Liver (tissue), 3 donors: ENCODE measurements around the gene ECD.

Source experiments
- RAD21 ChIP-seq, 2 donors: IDR thresholded peaks; 2 replicates each; pipeline ENCODE4 v1.6.1; 2016; ENCODE audit warnings: antibody characterized with exemption in 2 of 2, mild to moderate bottlenecking in 2 of 2
- TF ChIP-seq, protein P1 (sequence below): IDR thresholded peaks from 2 replicates; pipeline ENCODE4 v1.6.1; 2016; ENCODE audit warnings: antibody characterized with exemption
- TF ChIP-seq, protein P2 (sequence below): fragments of 150-350 bp; IDR thresholded peaks from 2 replicates; pipeline ENCODE4 v1.5.1; 2017; ENCODE audit warnings: improper control_type of control experiment, low read depth, low read length; ENCODE audit not compliant: missing input control
- donor health status: healthy.
- donor health status: healthy.

- TF ChIP-seq, protein P1, sequence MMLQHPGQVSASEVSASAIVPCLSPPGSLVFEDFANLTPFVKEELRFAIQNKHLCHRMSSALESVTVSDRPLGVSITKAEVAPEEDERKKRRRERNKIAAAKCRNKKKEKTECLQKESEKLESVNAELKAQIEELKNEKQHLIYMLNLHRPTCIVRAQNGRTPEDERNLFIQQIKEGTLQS = no peak
- TF ChIP-seq RAD21 (IDR thresholded peaks at IDR 0.05) = no peak
- TF ChIP-seq, protein P2, sequence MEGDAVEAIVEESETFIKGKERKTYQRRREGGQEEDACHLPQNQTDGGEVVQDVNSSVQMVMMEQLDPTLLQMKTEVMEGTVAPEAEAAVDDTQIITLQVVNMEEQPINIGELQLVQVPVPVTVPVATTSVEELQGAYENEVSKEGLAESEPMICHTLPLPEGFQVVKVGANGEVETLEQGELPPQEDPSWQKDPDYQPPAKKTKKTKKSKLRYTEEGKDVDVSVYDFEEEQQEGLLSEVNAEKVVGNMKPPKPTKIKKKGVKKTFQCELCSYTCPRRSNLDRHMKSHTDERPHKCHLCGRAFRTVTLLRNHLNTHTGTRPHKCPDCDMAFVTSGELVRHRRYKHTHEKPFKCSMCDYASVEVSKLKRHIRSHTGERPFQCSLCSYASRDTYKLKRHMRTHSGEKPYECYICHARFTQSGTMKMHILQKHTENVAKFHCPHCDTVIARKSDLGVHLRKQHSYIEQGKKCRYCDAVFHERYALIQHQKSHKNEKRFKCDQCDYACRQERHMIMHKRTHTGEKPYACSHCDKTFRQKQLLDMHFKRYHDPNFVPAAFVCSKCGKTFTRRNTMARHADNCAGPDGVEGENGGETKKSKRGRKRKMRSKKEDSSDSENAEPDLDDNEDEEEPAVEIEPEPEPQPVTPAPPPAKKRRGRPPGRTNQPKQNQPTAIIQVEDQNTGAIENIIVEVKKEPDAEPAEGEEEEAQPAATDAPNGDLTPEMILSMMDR = no peak
These were observed 36.5 kb downstream of the ECD start for GRCh38 chr10:73131301-73131700.
